T-helper 2 cell (primary cell): ENCODE data around the gene FBXO3.
"Not testable (repeated sequence)": the region's sequence is repeated elsewhere in the genome, so short reads cannot be mapped to it uniquely, and the experiment has no call there.

ENCODE experiments used
- DNase-seq, 5 experiments: peaks; one replicate each; pipeline versions ENCODE4 v3.0.0 to v3.0.0-alpha.2; 2012 to 2022
- total RNA-seq, 2 donors: gene quantifications; one replicate each; lab custom pipeline; 2026; lab: John Stamatoyannopoulos, UW

Gene FBXO3
- total RNA-seq = 126 to 128 reads per million in 2 donors

- DNase-seq = peak; percentile 60 to 87 (median 80)
Measured at GRCh38 chr11:33773987-33774735, at the start of gene FBXO3. Gene FBXO3 (minus strand): TSS chr11:33774520. CDS start chr11:33774497, 23 bp downstream.

GRCh38 chr11:33822981-33823380 is 48.7 kb upstream of the FBXO3 start:
- DNase-seq = not testable (repeated sequence)

GRCh38 chr11:33819278-33820035 is 45.1 kb upstream of the FBXO3 start:
- no peak for DNase-seq

DNA sequence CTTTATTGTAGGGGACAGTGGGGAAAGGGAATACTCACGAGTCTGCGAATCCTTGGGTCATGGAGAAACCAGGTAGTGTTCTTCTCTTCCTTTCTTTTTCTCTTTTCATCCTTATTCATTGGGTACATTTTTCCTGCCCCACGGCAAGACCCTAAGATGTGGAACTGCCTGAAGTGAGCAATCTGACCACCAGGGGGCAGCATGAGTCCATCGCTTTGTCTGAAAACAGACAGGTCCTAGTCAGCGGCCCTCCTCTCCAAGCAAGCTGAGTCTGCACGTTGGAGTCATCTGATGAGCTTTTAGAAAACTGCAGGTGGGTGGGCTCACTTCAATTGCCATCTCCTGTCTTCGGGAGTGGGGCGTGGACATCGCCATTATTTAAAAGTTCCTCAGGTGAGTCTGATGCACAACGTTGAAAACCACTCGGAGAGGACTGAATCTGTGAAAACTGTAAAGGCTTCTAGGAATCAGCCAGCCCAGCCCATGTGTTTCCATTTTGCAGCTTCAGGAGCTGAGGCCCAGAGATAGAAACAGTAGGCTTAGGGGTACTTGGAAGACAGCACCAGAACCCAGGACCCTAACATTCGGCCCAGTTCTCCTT is 34.0 kb upstream of the FBXO3 start:
- DNase-seq = peak; percentile 49 to 80 (median 65)

- no peak for DNase-seq
Measured at GRCh38 chr11:33804471-33804870, 30.2 kb upstream of the FBXO3 start.

DNA sequence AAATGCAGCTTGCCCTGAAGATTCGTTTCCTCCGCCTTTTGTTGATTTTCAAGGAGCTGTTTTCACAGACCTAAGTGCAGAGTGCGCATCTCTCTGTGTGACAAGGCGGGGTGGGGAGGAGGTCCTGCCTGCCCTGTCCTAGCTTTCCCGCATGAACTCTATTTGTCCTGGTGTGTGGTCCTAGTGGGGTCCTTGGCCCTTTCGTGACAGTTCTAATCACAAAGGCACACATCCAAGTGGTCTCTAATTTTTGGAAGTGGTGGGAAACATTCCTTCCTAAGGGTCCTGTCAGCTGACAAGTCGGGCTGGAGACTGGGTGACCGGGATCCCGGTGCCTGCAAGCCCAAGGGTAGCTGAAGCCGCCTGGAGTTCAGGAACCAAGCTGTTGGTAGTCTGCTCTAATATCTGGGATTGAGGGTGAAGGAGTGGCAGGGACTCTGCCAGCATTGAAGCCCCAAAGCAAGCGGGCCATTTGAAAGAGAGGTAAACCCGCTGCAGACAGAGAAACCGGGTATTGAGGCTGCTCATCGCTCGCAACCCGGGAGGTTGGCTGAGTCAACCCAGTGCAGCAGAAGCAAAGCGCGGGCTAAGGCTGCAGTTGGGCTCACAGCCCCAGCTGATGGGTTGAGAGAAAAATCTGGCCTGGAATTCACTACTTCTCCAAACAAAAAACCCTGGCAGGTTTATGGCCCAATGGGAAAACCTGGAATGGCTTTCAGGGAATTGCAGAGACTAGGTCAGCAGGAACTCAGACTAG is 28.1 kb upstream of the FBXO3 start:
- peak in 1 of 5 experiments; percentile 8 for DNase-seq

- DNase-seq = no peak
Measured at GRCh38 chr11:33801821-33802193, 27.5 kb upstream of the FBXO3 start.

- no peak for DNase-seq
Measured at GRCh38 chr11:33797879-33798278, 23.6 kb upstream of the FBXO3 start.

GRCh38 chr11:33790040-33790439 is 15.7 kb upstream of the FBXO3 start:
- DNase-seq = no peak

GRCh38 chr11:33788095-33788494 is 13.8 kb upstream of the FBXO3 start:
- DNase-seq = not testable (repeated sequence)

DNA sequence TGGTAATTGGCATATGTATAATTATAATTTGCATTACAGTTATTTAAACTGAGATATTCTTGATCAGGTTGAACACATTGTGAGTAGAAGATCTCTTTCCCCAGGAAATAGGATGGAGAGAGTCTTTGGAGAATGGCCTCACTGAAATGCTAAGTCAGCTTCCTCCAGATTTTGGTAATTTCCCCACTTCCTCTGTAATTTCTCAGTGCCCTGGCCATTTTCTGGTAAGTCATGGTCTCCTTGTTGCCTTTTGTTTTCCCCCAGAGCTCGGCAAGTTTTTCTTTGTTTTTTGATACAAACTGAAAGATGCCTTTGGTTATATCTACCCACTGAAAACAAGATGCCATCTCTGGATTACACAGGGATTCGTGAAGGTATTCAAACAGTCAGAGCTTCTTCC is 12.8 kb upstream of the FBXO3 start:
- no peak for DNase-seq

- no peak for DNase-seq
Measured at GRCh38 chr11:33785609-33786008, 11.3 kb upstream of the FBXO3 start.

- DNase-seq = no peak
Measured at GRCh38 chr11:33779849-33780528, 5.7 kb upstream of the FBXO3 start.

GRCh38 chr11:33778675-33779074 is 4.4 kb upstream of the FBXO3 start:
- no peak for DNase-seq

DNA sequence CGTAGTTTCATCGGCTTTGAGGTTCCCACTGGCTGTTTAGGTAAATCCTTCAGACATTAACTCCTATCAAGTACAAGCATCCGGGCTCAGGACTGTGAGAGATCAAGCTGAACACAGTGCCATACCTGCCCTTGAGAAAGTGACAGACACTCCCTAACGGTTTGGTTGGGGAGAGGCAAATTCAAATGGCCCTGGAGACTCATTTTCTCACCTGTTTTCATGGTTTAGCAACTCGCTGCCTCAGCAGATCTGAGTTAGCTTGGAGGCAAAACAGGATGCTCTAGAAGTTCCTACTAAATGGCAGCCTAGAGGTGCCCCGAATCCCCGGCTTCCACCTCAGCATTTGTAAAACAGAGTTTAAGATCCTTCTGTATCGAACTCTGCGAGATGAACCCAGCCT is 3.6 kb upstream of the FBXO3 start:
- DNase-seq = peak in 1 of 5 experiments; percentile 45

DNA sequence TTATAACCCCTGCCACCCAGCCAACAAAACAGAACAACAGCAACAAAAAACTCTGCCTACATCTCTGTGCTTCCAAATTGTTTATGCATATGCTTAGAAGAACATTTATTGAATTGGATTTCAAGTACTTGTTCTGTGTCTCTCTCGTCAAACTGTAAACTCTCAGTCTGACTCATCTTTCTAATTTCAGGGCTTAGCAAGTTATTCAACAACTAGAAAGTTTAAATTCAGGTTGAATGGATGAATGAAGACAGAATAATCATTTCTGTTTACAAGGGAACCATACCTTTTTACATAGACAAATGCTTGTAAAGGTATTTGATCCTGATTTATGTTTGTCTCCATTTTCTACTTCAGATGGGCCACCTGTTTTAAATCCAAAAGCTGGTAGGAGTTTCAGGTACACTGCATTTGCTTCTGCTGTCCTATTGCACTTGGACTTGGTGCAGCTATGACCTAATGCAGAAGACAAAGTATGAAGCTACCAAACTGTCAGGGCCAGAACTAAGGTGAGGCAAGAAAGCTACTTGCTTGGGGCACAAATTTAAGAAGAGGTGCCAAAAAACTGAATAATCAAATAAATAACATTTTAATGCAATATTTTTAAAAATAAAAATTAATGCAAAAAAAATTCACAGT is 1.6 kb upstream of the FBXO3 start:
- DNase-seq = peak in 1 of 5 experiments; percentile 19

GRCh38 chr11:33775467-33775807 is 1.1 kb upstream of the FBXO3 start:
- DNase-seq = no peak

DNA sequence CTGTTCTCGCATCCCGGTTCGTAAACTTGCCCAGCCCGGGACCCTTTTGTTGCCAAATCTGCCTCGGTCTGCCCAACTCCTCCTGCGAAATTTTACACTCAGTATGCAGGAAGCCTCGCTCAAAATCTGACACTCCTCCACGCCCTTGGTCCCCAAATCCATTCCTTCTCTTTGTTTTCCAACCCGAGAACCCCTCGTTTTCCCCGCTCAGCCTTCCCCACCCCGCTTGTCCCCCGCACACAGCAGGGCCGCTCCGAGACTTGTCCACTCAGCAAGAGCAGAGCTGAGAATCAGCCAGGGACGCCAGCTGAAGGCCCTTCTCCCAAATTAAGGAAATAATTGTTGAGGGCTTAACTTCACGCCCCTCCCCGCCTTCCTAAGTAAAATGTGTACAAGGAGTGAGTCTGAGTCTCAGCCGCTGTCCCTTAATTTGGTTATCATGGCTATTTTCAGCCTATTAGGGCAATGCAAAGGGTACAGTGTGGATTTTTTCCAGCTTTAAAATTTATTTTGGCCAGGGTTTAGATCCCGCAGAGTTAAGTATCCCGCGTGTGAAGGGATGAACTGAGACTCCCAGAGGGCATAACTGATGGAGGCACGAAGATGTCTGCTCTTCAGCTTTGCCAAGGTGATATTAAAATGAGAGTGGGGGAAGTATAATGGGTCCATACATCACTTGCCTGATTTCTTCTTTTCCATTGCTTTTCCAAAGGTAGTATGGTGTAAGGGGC is 581 bp upstream of the FBXO3 start:
- DNase-seq = no peak

DNA sequence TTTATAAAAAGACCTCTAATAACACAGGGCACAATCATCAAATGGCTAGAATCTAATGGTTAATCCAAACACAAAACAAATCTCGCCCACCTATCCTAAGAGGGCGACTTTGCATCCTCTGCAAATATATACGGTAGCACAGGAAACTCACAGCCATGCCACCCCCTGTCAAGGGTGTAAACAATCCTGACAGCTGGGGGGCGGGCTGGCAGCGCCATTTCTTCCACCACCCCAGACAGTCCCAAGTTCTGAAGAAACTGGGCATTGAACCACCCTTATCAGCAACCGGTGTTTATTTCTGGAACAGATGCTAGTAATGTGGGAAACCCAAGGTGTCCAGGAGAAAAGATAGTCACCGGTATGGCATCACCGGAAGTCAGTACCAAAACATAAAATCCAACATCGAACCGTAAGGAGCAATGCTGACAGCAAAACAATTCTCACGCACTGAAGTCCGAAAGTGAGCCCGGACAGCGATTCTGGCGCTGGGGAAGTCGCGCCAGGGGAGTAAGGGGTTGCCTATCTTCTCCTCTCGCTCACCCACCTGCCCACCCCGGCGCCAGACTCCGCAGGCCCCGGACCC is 825 bp downstream of the FBXO3 start:
- DNase-seq = peak in 3 of 5 experiments; percentile 16 to 51 (median 24)

DNA sequence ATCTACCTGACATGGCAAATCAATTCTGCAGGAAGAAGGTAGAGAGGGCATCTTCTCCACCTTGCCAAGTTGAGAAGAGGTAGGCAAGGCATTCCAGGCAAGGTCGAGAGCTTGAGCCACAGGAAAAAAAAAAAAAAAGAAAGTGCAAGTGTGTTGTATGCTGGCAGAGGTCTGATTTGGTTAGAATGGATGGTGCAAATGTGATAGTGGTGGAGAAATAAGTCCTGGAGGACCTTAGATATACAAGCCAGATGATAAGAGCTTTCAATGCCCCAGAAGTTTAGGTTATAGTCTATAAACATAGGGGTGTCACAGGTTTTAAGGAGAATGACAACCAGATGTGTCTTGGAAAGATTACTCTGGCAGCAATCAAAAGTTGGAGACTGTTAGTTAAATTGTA is 1.4 kb downstream of the FBXO3 start:
- no peak for DNase-seq

GRCh38 chr11:33772300-33772699 is 2.0 kb downstream of the FBXO3 start:
- DNase-seq = no peak
